ENCODE results near the gene CPSF6. TPM values are rescaled to one million over a fixed set of nuclear protein-coding genes. Genes with fewer than 3 reads are reported as not detected.
A peak's percentile ranks its signal among the peaks of the same experiment; 100 is the strongest.

CPSF6 gene
- total RNA-seq, 2 experiments from 2014 or later = 107 to 109 TPM

- DNase-seq (peak; percentile 62), ATAC-seq (peak; percentile 28)
- Mint-ChIP-seq H3K27me3 (no peaks in the 10 kb centered on the region), H3K36me3 (ENCODE audit: low read depth) (peaks cover 32% of the 10 kb centered on the region), H3K9me3 (ENCODE audit: low read depth) (no peaks in the 10 kb centered on the region), H3K27ac (peak overlapping the region; percentile 99), H3K4me3 (peak overlapping the region; percentile 100), H3K4me1 (peaks cover 50% of the 10 kb centered on the region)
- POLR2A ChIA-PET = interaction anchor here (0.6 kb wide), 2 partner anchors 20 to 503 kb away, joined by 3 to 4 read pairs; no protein-coding TSS in a partner anchor
- intact Hi-C loops (cut with DNase I, micrococcal nuclease) = loop anchor here (1.0 to 5.0 kb wide), 16 partner anchors 14 to 1127 kb away; partner anchors contain the start of genes CCT2 (in 2 of the 2), CPM (in 1 of the 2), FRS2 (in 1 of the 2) and KCNMB4 (in 1 of the 2)
- CTCF ChIA-PET = interaction anchor here (0.7 to 5.3 kb wide), 3 partner anchors 13 to 83 kb away, joined by 4 to 39 read pairs (median 30); no protein-coding TSS in a partner anchor
Observed at GRCh38 chr12:69239922-69240630, 707 bp downstream of the CPSF6 start.

GRCh38 chr12:69240631-69240995 lies 1.2 kb downstream of the CPSF6 start:
- Mint-ChIP-seq H3K27ac (peak overlapping the region; percentile 99), H3K27me3 (no peaks in the 10 kb centered on the region), H3K4me3 (peak overlapping the region; percentile 100), H3K9me3 (ENCODE audit: low read depth) (no peaks in the 10 kb centered on the region), H3K36me3 (ENCODE audit: low read depth) (peaks cover 32% of the 10 kb centered on the region), H3K4me1 (peaks cover 54% of the 10 kb centered on the region)
- peak; percentile 54 for DNase-seq
- ChIA-PET POLR2A (interaction anchor here (0.6 kb wide), 2 partner anchors 20 to 502 kb away, joined by 3 to 4 read pairs; no protein-coding TSS in a partner anchor), CTCF (interaction anchor here (0.7 to 5.3 kb wide), 5 partner anchors 13 to 86 kb away, joined by 3 to 39 read pairs (median 5); no protein-coding TSS in a partner anchor)
- ATAC-seq = peak; percentile 16
- intact Hi-C loops (cut with DNase I, micrococcal nuclease) = loop anchor here (1.0 to 5.0 kb wide), 5 partner anchors 14 to 1004 kb away; partner anchors contain the start of gene RAB3IP (in 1 of the 2)

- peak overlapping the region; percentile 100 for H3K4me3 Mint-ChIP-seq
- POLR2A ChIA-PET = interaction anchor here (0.6 kb wide), 1 partner anchor 120 kb away, joined by 3 read pairs; no protein-coding TSS in a partner anchor
- no peaks in the 10 kb centered on the region for H3K9me3 Mint-ChIP-seq (ENCODE audit: low read depth)
- CTCF ChIA-PET = interaction anchor here (0.6 to 5.3 kb wide), 6 partner anchors 12 to 143 kb away, joined by 3 to 39 read pairs (median 4); no protein-coding TSS in a partner anchor
- no peaks in the 10 kb centered on the region for H3K27me3 Mint-ChIP-seq
- H3K4me1 Mint-ChIP-seq = peaks cover 62% of the 10 kb centered on the region
- H3K36me3 Mint-ChIP-seq (ENCODE audit: low read depth) = peaks cover 32% of the 10 kb centered on the region
- intact Hi-C loops (cut with DNase I, micrococcal nuclease) = loop anchor here (2.0 to 5.0 kb wide), 3 partner anchors 189 to 1003 kb away; partner anchors contain the start of gene RAB3IP (in 1 of the 2)
- ATAC-seq (no peak), DNase-seq (no peak)
- no peak overlapping the region for H3K27ac Mint-ChIP-seq
Observed at GRCh38 chr12:69241438-69242092, 2.2 kb downstream of the CPSF6 start.

- Mint-ChIP-seq H3K27me3 (no peaks in the 10 kb centered on the region), H3K4me1 (peaks cover 68% of the 10 kb centered on the region), H3K9me3 (ENCODE audit: low read depth) (no peaks in the 10 kb centered on the region), H3K27ac (peak overlapping the region; percentile 74), H3K36me3 (ENCODE audit: low read depth) (peaks cover 40% of the 10 kb centered on the region), H3K4me3 (peak overlapping the region; percentile 100)
- no peak for DNase-seq
- CTCF ChIA-PET = interaction anchor here (1.1 to 5.3 kb wide), 5 partner anchors 10 to 87 kb away, joined by 3 to 39 read pairs (median 4); no protein-coding TSS in a partner anchor
- intact Hi-C loops (cut with DNase I, micrococcal nuclease) = loop anchor here in 1 of 2 experiments (5.0 kb wide), 1 partner anchor 191 kb away; no protein-coding TSS in a partner anchor
- ATAC-seq = peak; percentile 17
- POLR2A ChIA-PET = interaction anchor here (0.5 to 1.6 kb wide), 3 partner anchors 9 to 347 kb away, joined by 3 read pairs; no protein-coding TSS in a partner anchor
Observed at GRCh38 chr12:69243099-69244084, 4.0 kb downstream of the CPSF6 start.

- Mint-ChIP-seq H3K4me1 (peaks cover 72% of the 10 kb centered on the region), H3K9me3 (ENCODE audit: low read depth) (no peaks in the 10 kb centered on the region), H3K27ac (peak overlapping the region; percentile 69), H3K4me3 (peak overlapping the region; percentile 8), H3K27me3 (no peaks in the 10 kb centered on the region), H3K36me3 (ENCODE audit: low read depth) (peaks cover 31% of the 10 kb centered on the region)
- ChIA-PET POLR2A (no interaction called here), CTCF (interaction anchor here (1.0 to 3.6 kb wide), 5 partner anchors 18 to 417 kb away, joined by 3 to 35 read pairs (median 4); no protein-coding TSS in a partner anchor)
- ATAC-seq = peak; percentile 47
- DNase-seq = no peak
- intact Hi-C loops (cut with DNase I, micrococcal nuclease) = no loop called here
Observed at GRCh38 chr12:69247268-69248018, 8.1 kb downstream of the CPSF6 start.

GRCh38 chr12:69252033-69252432 lies 12.7 kb downstream of the CPSF6 start:
- Mint-ChIP-seq H3K27ac (no peak overlapping the region), H3K36me3 (ENCODE audit: low read depth) (peaks cover 28% of the 10 kb centered on the region), H3K27me3 (no peaks in the 10 kb centered on the region), H3K4me3 (no peak overlapping the region), H3K4me1 (peaks cover 52% of the 10 kb centered on the region), H3K9me3 (ENCODE audit: low read depth) (no peaks in the 10 kb centered on the region)
- POLR2A ChIA-PET = interaction anchor here (1.3 kb wide), 1 partner anchor 9 kb away, joined by 3 read pairs; no protein-coding TSS in a partner anchor
- ATAC-seq (no peak), DNase-seq (no peak)
- CTCF ChIA-PET = interaction anchor here (0.6 to 4.4 kb wide), 8 partner anchors 10 to 99 kb away, joined by 3 to 99 read pairs (median 4); partner anchors contain the start of gene CPSF6
- intact Hi-C loops (cut with DNase I, micrococcal nuclease) = loop anchor here in 1 of 2 experiments (5.0 kb wide), 2 partner anchors 180 to 390 kb away; no protein-coding TSS in a partner anchor

- Mint-ChIP-seq H3K4me1 (peaks cover 37% of the 10 kb centered on the region), H3K36me3 (ENCODE audit: low read depth) (peaks cover 28% of the 10 kb centered on the region), H3K9me3 (ENCODE audit: low read depth) (no peaks in the 10 kb centered on the region), H3K27me3 (no peaks in the 10 kb centered on the region), H3K4me3 (no peak overlapping the region), H3K27ac (peak overlapping the region; percentile 59)
- POLR2A ChIA-PET = interaction anchor here (0.6 to 1.0 kb wide), 2 partner anchors 14 to 97 kb away, joined by 3 to 4 read pairs; no protein-coding TSS in a partner anchor
- intact Hi-C loops (cut with DNase I, micrococcal nuclease) = loop anchor here (1.0 to 5.0 kb wide), 4 partner anchors 14 to 392 kb away; no protein-coding TSS in a partner anchor
- ATAC-seq (peak; percentile 91), DNase-seq (no peak)
- CTCF ChIA-PET = interaction anchor here (0.6 to 4.4 kb wide), 24 partner anchors 8 to 440 kb away, joined by 3 to 99 read pairs (median 4); partner anchors contain the start of gene CPSF6
Observed at GRCh38 chr12:69254046-69254445, 14.7 kb downstream of the CPSF6 start.

- CTCF ChIA-PET = interaction anchor here (0.6 to 4.4 kb wide), 21 partner anchors 9 to 441 kb away, joined by 3 to 99 read pairs (median 4); partner anchors contain the start of gene CPSF6
- peak overlapping the region; percentile 25 for H3K27ac Mint-ChIP-seq
- peaks cover 26% of the 10 kb centered on the region for H3K36me3 Mint-ChIP-seq (ENCODE audit: low read depth)
- DNase-seq (no peak), ATAC-seq (no peak)
- peaks cover 30% of the 10 kb centered on the region for H3K4me1 Mint-ChIP-seq
- intact Hi-C loops (cut with DNase I, micrococcal nuclease) = loop anchor here (1.0 to 5.0 kb wide), 4 partner anchors 15 to 393 kb away; no protein-coding TSS in a partner anchor
- POLR2A ChIA-PET = interaction anchor here (1.0 kb wide), 1 partner anchor 98 kb away, joined by 4 read pairs; no protein-coding TSS in a partner anchor
- no peaks in the 10 kb centered on the region for H3K27me3 Mint-ChIP-seq
- no peaks in the 10 kb centered on the region for H3K9me3 Mint-ChIP-seq (ENCODE audit: low read depth)
- H3K4me3 Mint-ChIP-seq = no peak overlapping the region
Observed at GRCh38 chr12:69254862-69255261, 15.5 kb downstream of the CPSF6 start.

- DNase-seq (no peak), ATAC-seq (no peak)
- ChIA-PET CTCF (interaction anchor here (0.7 to 3.1 kb wide), 6 partner anchors 11 to 429 kb away, joined by 4 to 17 read pairs (median 4); no protein-coding TSS in a partner anchor), POLR2A (no interaction called here)
- H3K4me3 Mint-ChIP-seq = no peak overlapping the region
- no peak overlapping the region for H3K27ac Mint-ChIP-seq
- peaks cover 6% of the 10 kb centered on the region for H3K4me1 Mint-ChIP-seq
- H3K36me3 Mint-ChIP-seq (ENCODE audit: low read depth) = peaks cover 53% of the 10 kb centered on the region
- intact Hi-C loops (cut with DNase I, micrococcal nuclease) = no loop called here
- no peaks in the 10 kb centered on the region for H3K27me3 Mint-ChIP-seq
- no peaks in the 10 kb centered on the region for H3K9me3 Mint-ChIP-seq (ENCODE audit: low read depth)
Observed at GRCh38 chr12:69258655-69259054, 19.3 kb downstream of the CPSF6 start.

All from activated CD4-positive, alpha-beta T cell treated with anti-CD3 and anti-CD28 coated beads for 36 hours (primary cell).